ENCODE measurements around the gene CALY.

GRCh38 chr10:133338080-133339071, 1.7 kb upstream of the CALY start:
- no peak for TF ChIP-seq CTCF (IDR thresholded peaks at IDR 0.05; ENCODE audit: insufficient read depth, low read length)
- TF ChIP-seq REST (IDR thresholded peaks at IDR 0.05; ENCODE audit: insufficient replicate concordance, low read depth) = no peak
- TF ChIP-seq POLR2AphosphoS5 (IDR thresholded peaks at IDR 0.05; ENCODE audit: low read depth) = no peak
